Measurements from ENCODE around the gene GSDME. TPM values are rescaled to one million over a fixed set of nuclear protein-coding genes. Genes with fewer than 3 reads are reported as not detected.

The GSDME gene
- total and polyA plus RNA-seq, 7 donors, result 4.9 to 32.1 (median 14.1) TPM

DNA sequence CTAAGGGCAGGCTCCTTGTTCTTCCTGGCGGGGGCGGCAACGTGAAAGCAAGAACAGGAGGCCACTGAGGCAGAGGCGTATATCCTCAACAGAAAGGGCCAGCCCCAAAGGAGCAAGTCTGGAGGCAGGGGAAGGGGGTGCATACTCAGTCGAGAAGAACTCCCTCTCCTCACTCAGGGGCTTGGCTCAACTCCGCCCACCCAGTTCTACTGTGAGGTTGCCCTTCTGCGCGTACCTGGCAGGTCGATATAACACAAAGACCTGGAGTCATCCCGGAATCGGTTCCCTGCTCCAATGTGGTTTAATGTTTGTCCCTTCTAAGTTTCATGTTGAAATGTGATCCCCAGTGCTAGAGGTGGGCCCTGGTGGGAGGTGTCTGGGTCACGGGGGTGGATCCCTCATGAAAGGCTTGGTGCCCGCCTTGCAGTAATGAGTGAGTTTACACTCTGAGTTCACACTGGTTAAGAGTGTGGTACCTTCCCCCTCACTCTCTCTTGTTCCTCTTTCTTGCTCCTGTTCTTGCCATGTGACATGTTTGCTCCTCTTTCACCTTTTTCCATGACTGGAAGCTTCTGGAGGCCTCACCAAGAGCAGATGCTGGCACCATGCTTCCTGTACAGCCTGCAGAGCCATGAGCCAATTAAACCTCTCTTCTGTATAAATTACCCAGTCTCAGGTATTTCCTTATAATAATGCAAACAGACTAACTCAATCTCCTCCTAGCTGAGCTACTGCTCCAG lies 32.6 kb downstream of the GSDME start:
- no peak for ATAC-seq
- H3K9me3 ChIP-seq, result no peaks in the 10 kb centered on the region
- H3K36me3 ChIP-seq (ENCODE audit: insufficient read depth in 1 of 2, low read depth in 1 of 2), result no peaks in the 10 kb centered on the region
- intact Hi-C loops (cut with DNase I), result no loop called here
- no peak overlapping the region for H3K27ac ChIP-seq
- H3K27me3 ChIP-seq (ENCODE audit: insufficient read depth in 3 of 3, low read length in 2 of 3), result no peaks in the 10 kb centered on the region
- H3K4me3 ChIP-seq, result no peak overlapping the region
- H3K4me1 ChIP-seq, result peaks cover 12% of the 10 kb centered on the region
- TF ChIP-seq, protein P1, sequence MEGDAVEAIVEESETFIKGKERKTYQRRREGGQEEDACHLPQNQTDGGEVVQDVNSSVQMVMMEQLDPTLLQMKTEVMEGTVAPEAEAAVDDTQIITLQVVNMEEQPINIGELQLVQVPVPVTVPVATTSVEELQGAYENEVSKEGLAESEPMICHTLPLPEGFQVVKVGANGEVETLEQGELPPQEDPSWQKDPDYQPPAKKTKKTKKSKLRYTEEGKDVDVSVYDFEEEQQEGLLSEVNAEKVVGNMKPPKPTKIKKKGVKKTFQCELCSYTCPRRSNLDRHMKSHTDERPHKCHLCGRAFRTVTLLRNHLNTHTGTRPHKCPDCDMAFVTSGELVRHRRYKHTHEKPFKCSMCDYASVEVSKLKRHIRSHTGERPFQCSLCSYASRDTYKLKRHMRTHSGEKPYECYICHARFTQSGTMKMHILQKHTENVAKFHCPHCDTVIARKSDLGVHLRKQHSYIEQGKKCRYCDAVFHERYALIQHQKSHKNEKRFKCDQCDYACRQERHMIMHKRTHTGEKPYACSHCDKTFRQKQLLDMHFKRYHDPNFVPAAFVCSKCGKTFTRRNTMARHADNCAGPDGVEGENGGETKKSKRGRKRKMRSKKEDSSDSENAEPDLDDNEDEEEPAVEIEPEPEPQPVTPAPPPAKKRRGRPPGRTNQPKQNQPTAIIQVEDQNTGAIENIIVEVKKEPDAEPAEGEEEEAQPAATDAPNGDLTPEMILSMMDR (IDR thresholded peaks at IDR 0.05), result no peak
- no peak for DNase-seq
- WGBS, 3 donors, result 93 to 95% (median 94%) methylated on average over 13 of the region's 13 CpGs

- intact Hi-C loops (cut with DNase I), result no loop called here
- WGBS, 3 donors, result 72 to 83% (median 77%) methylated on average over 5 of the region's 5 CpGs
Measured at GRCh38 chr7:24723178-24723530, 34.1 kb downstream of the GSDME start.

GRCh38 chr7:24722386-24723177 lies 34.7 kb downstream of the GSDME start:
- WGBS, 3 donors, result 69 to 74% (median 71%) methylated on average over 19 of the region's 19 CpGs
- no peaks in the 10 kb centered on the region for H3K4me1 ChIP-seq
- no peaks in the 10 kb centered on the region for H3K27me3 ChIP-seq (ENCODE audit: insufficient read depth in 3 of 3, low read length in 2 of 3)
- intact Hi-C loops (cut with DNase I), result no loop called here
- no peak overlapping the region for H3K4me3 ChIP-seq
- no peaks in the 10 kb centered on the region for H3K9me3 ChIP-seq
- ATAC-seq, result peak; percentile 51 to 68 (median 54)
- no peak overlapping the region for H3K27ac ChIP-seq
- DNase-seq, result no peak
- H3K36me3 ChIP-seq (ENCODE audit: insufficient read depth in 1 of 2, low read depth in 1 of 2), result no peaks in the 10 kb centered on the region
- TF ChIP-seq, protein P1 (IDR thresholded peaks at IDR 0.05), result peak; percentile 31

More at GRCh38 chr7:24723178-24723530, 34.1 kb downstream of the GSDME start:
- H3K27me3 ChIP-seq (ENCODE audit: insufficient read depth in 3 of 3, low read length in 2 of 3), result no peaks in the 10 kb centered on the region
- no peaks in the 10 kb centered on the region for H3K36me3 ChIP-seq (ENCODE audit: insufficient read depth in 1 of 2, low read depth in 1 of 2)
- no peaks in the 10 kb centered on the region for H3K4me1 ChIP-seq
- H3K27ac ChIP-seq, result no peak overlapping the region
- no peaks in the 10 kb centered on the region for H3K9me3 ChIP-seq
- no peak overlapping the region for H3K4me3 ChIP-seq
- ATAC-seq (no peak), DNase-seq (no peak)
- TF ChIP-seq, protein P1 (IDR thresholded peaks at IDR 0.05), result no peak

DNA sequence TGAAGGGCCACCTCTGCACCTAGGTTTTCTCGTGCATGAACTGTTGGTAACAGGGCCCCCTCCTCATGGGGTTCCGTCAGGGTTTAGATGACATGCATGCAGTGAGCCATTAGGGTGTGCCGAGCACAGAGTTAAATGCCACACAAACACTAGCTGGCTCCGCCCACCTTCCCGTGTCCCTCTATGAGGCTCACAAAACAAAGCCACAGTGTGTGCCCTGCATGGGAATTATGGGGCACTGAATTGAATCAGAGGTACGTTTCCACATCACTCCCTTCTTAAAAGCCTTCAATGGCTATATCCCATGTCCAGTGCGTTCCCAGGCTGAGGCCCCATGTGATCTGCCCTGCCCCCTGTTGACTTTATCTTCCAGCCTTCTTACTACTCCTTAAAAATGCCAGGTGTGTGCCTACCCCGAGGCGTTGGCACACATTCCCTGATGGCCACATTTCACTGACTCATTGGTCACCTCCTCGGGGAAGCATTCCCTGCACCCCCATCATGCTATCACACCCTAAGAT lies 35.7 kb downstream of the GSDME start:
- no peak overlapping the region for H3K27ac ChIP-seq
- H3K27me3 ChIP-seq (ENCODE audit: insufficient read depth in 3 of 3, low read length in 2 of 3), result no peaks in the 10 kb centered on the region
- no peak overlapping the region for H3K4me3 ChIP-seq
- peak in 1 of 4 donors; percentile 15 for ATAC-seq
- intact Hi-C loops (cut with DNase I), result no loop called here
- H3K36me3 ChIP-seq (ENCODE audit: insufficient read depth in 1 of 2, low read depth in 1 of 2), result no peaks in the 10 kb centered on the region
- TF ChIP-seq, protein P1 (IDR thresholded peaks at IDR 0.05), result no peak
- no peaks in the 10 kb centered on the region for H3K9me3 ChIP-seq
- no peaks in the 10 kb centered on the region for H3K4me1 ChIP-seq
- DNase-seq, result no peak
- 64 to 68% (median 66%) methylated on average over 10 of the region's 10 CpGs for WGBS, 3 donors

Data from psoas muscle (tissue), 8 donors.